ENCODE data around the gene CLVS2.

The CLVS2 gene

DNA sequence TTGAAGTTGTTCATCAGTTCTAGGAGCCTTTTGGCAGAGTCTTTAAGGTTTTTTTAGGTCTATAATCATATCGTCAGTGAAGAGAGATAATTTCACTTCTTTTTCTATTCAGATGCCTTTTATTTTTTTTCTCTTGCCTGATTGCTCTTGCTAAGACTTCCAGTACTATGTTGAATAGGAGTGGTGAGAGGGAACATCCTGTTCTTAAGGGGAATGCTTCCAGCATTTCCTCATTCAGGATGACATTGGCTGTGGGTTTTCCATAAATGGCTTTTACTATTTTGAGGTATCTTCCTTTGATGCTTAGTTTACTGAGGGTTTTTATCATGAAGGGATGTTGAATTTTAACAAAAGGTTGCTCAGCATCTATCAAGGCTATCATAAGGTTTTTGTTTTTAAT is 109.5 kb downstream of the CLVS2 start:
- no peak overlapping the region for H3K4me3 ChIP-seq (ENCODE audit: low read length)

DNA sequence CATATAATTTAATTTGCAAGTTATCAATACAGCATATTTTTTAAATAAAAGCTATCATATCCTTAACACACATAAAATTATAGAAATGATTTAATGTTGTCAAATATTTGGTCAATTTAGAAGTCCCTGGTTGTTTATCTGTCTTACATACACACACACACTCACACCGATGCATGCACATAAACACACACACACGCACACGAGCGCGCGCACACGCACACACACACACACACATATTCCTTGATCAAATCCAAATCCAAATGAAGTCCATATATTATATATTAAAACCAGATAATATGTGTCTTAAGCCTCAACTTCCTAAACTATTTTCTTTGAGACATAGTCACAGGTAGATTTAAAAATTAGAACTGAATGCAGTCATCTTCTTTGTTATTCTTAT is 120.3 kb downstream of the CLVS2 start:
- no peak for DNase-seq (ENCODE audit: low read depth, low spot score)
- no peak overlapping the region for H3K4me3 ChIP-seq (ENCODE audit: low read length)

More for the DNA sequence above, 109.5 kb downstream of the CLVS2 start:
- no peak for DNase-seq (ENCODE audit: low read depth, low spot score)

DNA sequence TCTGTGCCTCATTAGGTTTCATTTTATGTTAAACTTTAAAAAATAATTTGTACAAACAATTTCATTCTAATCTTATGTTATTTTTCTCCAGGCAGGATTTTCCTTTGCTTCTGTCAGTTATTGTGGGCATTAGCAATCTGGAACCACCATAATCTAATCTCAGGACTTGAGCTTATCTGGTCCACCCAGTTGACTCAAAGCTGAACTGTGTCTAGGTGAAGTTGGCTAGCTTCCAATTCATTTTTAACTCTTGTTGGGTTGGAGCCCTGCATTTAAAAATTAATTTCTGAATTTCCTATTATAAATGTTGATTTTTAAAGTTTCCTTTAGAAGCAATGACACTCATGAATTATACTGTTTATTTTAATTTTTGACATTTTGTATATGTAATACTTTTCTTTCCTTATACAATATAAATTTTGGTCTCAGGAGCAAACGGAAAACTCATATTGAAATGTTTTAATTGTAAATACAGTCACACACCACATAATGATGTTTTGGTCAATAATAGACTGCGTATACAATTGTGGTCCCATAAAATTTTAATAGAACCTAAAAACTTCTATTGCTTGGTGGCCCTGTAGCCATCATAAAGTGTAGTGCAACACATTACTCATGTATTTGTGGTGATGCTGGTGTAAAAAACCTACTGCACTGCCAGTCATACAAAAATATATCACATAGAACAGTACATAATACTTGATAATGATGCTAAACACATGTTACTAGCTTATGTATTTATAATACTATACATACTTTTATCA is 121.3 kb downstream of the CLVS2 start:
- H3K4me3 ChIP-seq (ENCODE audit: low read length) = no peak overlapping the region
- DNase-seq (ENCODE audit: low read depth, low spot score) = no peak

DNA sequence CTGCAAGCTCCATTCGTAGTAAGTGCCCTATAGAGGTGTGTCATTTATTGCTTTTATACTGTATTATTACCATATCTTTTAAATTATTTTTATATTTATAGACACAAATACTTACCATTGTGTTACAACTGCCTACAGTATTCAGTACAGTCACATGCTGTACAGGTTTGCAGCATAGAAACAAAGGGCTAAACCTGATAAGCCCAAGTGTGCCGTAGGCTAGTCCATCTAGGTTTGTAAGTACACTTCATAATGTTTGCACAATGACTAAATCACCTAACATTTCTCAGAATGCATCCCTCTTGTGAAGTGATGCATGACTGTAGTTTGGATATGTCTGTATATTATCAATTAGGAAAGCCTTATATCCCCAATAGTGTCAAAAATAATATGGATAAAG is 122.8 kb downstream of the CLVS2 start:
- H3K4me3 ChIP-seq (ENCODE audit: low read length) = no peak overlapping the region
- DNase-seq (ENCODE audit: low read depth, low spot score) = no peak
